ENCODE data around the gene CXCL16.
"Not testable (repeated sequence)": the region's sequence is repeated elsewhere in the genome, so short reads cannot be mapped to it uniquely, and the experiment has no call there.

CXCL16 gene

DNA sequence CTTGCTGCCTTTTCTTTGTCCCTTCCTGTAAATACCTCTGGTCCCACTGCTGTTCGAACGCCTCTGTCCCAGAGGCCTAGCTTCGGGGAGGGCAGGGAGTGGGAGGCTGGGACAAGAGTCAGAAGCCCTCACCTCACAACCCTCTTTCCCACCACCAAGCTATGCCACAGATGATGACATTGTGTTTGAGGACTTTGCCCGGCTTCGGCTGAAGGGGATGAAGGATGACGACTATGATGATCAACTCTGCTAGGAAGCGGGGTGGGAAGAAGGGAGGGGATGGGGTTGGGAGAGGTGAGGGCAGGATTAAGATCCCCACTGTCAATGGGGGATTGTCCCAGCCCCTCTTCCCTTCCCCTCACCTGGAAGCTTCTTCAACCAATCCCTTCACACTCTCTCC lies 18.9 kb downstream of the CXCL16 start:
- H3K4me3 ChIP-seq (ENCODE audit: low read length): no peak overlapping the region
- no peak for TF ChIP-seq ZNF274 (IDR thresholded peaks at IDR 0.05; ENCODE audit: low read depth, low read length)

DNA sequence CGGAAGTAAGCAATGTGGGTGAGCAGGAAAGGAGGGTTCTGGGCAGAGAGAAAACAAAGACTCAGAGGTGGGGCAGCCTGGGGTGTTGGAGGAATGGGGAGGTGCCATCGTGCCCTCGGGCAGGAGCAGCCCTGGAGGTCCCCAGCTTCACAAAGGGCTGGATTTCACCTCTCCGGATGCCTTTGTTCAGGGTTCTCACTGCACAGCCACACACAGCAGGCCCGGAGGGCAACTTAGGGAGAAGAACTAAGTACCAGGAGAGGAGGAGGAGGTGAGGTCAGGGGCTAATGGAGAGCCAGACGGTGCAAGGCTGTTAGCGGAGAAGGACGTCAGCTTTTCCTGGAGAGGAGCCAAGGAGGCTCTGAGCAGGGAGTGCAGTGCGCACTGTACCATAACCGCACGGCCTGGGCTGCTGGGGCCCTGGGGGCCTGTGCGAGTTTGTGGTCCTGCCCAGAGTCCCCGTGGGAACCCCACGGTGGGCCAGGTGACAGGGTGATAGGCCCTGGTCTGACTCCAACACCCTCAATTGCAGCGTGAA lies 20.0 kb downstream of the CXCL16 start:
- no peak overlapping the region for H3K4me3 ChIP-seq (ENCODE audit: low read length)

DNA sequence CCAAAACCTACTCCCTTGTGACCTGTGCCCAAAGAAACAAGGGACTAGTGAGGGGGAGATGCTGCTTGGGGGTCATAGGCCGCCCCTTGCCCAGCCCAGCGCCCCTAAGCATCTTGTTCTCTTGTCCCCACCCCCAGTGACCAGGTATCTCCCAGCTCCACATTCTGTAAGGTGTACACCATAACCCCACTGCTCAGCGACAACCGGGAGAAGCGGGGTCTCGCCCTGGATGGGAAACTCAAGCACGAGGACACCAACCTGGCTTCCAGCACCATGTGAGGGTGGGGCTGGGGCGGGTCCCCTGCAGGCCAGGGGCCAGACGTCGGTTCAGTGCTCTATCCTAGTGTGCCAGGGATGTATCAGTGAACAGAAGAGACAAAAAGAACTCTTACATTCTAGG lies 20.6 kb downstream of the CXCL16 start:
- no peak overlapping the region for H3K4me3 ChIP-seq (ENCODE audit: low read length)
- TF ChIP-seq ZNF274 (IDR thresholded peaks at IDR 0.05; ENCODE audit: low read depth, low read length): no peak

More for the DNA sequence above, 20.0 kb downstream of the CXCL16 start:
- TF ChIP-seq ZNF274 (IDR thresholded peaks at IDR 0.05; ENCODE audit: low read depth, low read length): no peak

DNA sequence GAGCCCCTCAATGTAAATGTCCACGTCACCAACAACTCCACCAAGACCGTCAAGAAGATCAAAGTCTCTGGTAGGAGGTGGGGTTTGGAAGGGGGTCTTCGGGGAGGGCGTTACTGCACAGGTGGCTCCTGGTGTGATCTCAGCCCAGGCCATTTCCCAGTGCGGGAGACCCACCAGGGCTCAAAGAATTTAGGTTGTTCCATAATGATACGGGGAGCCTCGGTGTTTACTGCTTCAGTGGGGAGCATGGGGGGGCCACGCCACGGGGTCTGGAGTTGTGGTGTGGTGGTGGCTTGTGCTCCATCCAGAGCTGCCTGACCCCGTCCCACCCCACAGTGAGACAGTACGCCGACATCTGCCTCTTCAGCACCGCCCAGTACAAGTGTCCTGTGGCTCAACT lies 21.5 kb downstream of the CXCL16 start:
- no peak overlapping the region for H3K4me3 ChIP-seq (ENCODE audit: low read length)
- TF ChIP-seq ZNF274 (IDR thresholded peaks at IDR 0.05; ENCODE audit: low read depth, low read length): no peak

DNA sequence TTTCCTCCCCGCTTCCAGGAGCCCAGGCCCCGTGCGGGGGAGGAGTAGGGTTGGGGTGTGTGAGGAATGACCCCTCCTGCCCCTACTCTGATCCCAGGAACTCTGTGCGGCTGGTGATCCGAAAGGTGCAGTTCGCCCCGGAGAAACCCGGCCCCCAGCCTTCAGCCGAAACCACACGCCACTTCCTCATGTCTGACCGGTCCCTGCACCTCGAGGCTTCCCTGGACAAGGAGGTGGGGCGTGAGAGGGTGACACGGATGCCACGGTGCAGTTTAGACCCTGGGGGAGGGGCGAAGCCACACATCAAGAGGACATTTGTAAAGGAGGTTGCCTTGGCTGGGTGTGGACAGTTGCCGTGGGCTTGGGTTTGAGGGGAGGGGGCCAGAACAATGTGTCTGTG lies 21.9 kb downstream of the CXCL16 start:
- TF ChIP-seq ZNF274 (IDR thresholded peaks at IDR 0.05; ENCODE audit: low read depth, low read length): no peak
- no peak overlapping the region for H3K4me3 ChIP-seq (ENCODE audit: low read length)

DNA sequence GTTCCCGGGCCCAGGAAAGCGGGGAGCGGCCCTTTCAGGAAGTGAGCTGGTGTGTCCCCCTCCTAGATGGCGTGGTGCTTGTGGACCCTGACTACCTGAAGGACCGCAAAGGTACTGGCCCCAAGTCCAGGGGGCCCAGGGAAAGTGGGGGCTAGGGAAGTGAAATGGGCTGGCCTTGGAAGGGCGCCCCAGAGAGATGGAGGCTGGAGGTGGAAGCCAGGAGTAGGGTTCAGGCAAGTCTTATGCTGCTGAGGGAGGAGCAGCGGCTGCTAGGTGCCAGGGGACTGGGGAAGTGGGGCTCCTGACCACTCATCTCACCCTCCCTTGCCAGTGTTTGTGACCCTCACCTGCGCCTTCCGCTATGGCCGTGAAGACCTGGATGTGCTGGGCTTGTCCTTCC lies 23.6 kb downstream of the CXCL16 start:
- no peak for TF ChIP-seq ZNF274 (IDR thresholded peaks at IDR 0.05; ENCODE audit: low read depth, low read length)
- H3K4me3 ChIP-seq (ENCODE audit: low read length): no peak overlapping the region

DNA sequence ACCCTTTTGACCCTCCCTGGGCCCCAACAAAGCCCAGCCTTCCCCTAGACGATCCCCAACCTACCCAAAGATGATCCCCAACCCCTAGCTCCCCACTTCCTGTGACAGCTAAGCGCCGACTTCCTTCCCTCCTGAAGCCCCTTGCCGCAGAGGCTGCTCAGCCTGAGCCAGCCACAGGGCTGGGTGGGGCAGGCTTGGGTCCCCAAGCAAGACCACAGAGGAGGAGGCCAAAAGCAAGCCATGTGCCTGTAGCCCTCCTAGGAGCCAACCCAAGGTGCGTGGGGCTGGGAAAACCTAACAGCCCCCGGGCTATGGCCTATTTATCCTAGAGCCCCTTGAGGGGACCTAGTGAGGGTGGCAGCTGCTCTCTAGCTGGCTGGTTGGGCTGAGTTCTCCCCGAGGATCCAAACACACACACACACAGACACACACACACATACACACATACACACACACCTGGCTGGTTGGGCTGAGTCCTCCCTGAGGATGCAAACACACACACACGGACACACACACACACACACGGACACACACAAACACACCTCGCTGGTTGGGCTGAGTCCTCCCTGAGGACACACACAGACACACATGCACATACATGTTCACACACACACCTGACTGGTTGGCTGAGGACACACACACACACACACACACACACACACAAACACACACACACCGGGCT lies 24.5 kb downstream of the CXCL16 start:
- no peak overlapping the region for H3K4me3 ChIP-seq (ENCODE audit: low read length)
- TF ChIP-seq ZNF274 (IDR thresholded peaks at IDR 0.05; ENCODE audit: low read depth, low read length): no peak

DNA sequence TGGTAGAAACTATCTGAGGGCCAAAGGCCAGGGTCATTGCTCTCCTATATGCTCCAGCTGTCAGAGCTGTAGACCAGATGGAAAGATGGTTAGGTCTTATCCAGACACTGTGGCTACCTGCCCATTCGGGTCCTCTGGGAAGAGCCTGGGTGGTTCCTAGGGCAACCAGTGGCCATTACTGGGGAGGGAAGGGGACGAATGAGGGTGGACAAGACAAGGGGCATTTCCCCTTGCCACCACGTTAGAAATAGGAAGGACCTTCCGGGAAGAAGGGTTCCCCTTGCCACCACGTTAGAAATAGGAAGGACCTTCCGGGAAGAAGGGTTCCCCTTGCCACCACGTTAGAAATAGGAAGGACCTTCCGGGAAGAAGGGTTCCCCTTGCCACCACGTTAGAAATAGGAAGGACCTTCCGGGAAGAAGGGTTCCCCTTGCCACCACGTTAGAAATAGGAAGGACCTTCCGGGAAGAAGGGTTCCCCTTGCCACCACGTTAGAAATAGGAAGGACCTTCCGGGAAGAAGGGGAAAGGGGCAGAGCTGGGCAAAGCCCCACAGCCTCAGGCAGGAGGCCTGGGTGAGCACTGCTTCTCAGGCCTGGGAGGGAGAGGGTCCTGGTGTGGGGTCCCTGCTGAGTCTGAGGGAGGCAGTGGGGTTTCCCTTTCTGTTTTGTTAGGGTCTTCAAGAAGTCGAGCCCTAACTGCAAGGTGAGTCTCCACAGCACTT lies 25.2 kb downstream of the CXCL16 start:
- H3K4me3 ChIP-seq (ENCODE audit: low read length): not testable (repeated sequence)

DNA sequence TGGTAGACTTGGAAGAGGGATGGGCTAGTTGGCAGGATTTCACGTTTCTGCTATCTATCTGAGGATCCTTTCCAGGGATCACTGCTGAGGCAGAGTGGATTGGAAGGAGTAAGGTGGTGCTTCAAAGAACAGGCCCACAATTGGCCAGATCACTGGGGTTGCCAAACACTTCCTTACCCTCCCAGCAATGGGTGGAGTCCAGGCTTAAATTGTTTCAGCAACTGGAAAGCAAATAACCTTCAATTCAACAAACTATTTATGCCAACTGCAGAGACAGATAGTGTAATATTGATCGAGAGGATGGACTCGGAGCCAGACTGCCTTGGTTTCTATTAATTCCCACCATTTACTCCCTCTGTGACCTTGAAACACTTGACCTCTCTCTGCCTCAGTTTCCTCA lies 27.2 kb downstream of the CXCL16 start:
- no peak for TF ChIP-seq ZNF274 (IDR thresholded peaks at IDR 0.05; ENCODE audit: low read depth, low read length)
- H3K4me3 ChIP-seq (ENCODE audit: low read length): no peak overlapping the region

DNA sequence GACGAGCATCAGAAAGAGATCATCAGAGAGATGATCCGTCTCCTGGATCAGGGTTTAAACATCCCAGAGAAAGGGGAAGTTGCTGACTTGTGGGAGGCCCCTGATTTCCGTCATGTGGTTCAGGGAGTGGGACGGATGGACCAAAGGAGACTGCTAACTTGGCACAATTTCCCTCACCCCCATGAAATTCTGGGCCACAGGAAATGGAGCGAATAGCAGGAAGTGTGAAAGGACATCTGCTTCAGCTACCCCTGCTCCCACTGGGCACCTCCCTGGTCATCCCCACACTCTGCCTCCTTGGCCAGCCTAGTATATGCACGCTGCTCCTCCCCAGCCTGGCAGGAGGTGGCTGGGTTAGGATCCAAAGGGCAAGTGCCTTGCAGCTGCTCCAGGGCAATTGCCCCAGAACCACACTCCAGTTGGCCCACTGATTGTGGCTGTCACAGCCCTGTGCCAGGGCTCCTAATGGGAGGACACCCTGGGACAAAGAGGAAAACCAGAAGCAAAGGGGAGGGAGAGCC lies 28.0 kb downstream of the CXCL16 start:
- peak overlapping the region; percentile 82; the same call in 1 of the 2 replicates for H3K4me3 ChIP-seq (ENCODE audit: low read length)
- no peak for TF ChIP-seq ZNF274 (IDR thresholded peaks at IDR 0.05; ENCODE audit: low read depth, low read length)

DNA sequence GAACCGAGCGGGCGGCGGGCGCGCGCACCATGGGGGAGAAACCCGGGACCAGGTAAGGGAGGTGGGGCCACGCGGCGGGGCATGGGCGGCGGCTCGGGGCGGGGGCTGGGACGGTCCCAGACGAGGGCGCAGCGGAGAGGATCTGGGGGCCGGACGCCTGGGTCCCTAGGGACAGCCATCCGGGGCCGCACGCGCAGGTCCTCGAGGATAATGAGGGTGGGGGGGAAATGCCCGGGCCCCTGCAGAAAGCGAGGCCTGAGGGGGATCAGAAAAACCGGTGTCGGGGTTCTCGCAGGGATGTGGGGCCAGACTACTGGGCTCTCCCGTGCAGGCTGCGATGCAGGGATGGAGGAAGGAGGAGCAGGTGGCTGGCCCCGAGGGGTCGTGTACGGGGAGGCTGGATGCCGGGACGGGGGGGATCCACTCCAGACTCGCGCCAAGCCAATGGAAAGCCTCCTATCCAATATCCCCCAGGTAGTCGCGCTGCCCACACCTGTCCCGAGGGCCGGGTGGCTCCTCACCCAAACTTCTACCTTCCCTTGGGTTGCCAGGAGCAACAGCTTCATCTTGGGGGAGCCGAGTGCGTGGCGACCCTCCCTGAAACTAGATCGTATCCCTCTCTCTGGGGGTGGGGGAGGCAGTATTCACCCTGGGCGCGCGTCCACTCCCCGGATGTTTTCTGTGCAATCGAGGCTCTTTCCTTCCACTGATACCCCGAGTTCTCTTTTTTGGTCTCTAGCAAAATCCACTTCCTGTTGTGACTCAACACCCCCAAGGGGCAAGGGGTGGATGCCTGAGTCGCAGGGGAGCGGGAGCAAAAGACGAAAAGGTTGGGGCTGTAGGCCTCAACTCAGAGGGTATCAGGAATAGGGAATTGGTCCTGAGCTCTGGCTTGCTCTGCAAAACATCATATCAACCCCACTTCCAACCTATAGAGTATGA lies 28.8 kb downstream of the CXCL16 start:
- H3K4me3 ChIP-seq (ENCODE audit: low read length): peak overlapping the region; percentile 82
- no peak for TF ChIP-seq ZNF274 (IDR thresholded peaks at IDR 0.05; ENCODE audit: low read depth, low read length)

DNA sequence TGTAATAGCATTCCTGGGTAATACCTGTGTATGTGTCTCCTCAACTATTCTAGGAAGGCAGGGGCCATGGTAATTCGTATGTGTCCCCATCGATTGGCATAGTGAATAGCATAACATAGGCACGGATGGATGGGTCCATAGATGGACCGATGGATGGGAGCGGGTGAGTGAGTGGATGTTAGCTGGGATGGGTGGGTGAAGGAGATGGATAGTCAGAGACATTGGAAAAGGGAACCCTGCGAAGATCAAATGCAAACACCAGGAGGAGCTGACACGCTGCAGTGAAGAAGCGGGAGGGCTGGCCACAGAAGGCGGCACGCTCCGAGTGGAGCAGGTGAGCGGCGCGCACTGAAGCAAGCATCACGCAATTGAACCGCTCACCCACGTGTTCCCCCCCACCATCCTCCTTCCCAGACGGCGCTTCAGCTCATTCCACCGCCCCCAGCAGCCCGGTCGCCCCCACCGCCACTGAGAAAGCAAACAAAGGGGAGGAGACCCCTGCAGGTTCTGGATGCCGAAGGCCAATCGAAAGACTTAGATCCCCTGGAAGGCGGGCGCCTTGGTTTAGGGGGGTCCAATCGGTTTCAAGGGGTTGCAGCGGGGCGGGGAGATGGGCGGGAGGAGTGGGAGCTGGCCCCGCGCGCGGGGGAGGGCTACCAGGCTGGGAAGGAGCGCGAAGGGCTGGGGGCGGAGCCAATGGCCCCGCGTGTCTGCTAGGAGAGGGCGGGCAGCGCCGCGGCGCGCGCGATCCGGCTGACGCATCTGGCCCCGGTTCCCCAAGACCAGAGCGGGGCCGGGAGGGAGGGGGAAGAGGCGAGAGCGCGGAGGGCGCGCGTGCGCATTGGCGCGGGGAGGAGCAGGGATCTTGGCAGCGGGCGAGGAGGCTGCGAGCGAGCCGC lies 29.7 kb downstream of the CXCL16 start, which contains the start of gene ARRB2:
ARRB2 (plus strand) TSS at position 839 of the 899 bp plus-strand sequence. CDS start 90 bp downstream, outside the sequence.
- TF ChIP-seq ZNF274 (IDR thresholded peaks at IDR 0.05; ENCODE audit: low read depth, low read length): no peak
- peak within 1 kb of the TSS; percentile 82 for H3K4me3 ChIP-seq (ENCODE audit: low read length)

DNA sequence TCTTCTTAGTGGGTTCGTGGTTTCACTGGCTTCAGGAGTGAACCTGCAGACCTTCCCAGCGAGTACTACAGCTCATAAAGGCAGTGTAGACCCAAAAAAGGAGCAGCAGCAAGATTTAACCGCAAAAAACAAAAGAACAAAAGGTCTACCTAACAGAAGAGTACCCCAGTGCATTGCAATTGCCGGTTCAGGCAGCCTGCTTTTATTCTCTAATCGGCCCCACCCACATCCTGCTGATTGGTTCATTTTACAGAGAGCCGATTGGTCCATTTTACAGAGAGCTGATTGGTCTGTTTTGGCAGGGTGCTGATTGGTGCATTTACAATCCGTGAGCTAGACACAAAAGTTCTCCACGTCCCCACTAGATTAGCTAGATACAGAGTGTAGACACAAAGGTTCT lies 31.3 kb downstream of the CXCL16 start:
- no peak for TF ChIP-seq ZNF274 (IDR thresholded peaks at IDR 0.05; ENCODE audit: low read depth, low read length)
- H3K4me3 ChIP-seq (ENCODE audit: low read length): no peak overlapping the region

All from GM08714 (cell line).